GM12878 (cell line): ENCODE data around the gene CCDC97. TPM values are rescaled to one million over a fixed set of nuclear protein-coding genes. Genes with fewer than 3 reads are reported as not detected.

ENCODE experiments used
- ATAC-seq: fragments of 200-7000 bp; cut with Tn5 transposase; 3 replicates; pipeline ENCODE4 v1.9.1; 2020; ENCODE audit warnings: mild to moderate bottlenecking, moderate library complexity
- BruUV-seq: library from RNA; stranded (reverse); fragments of 400-500 nt; replicated peaks from 2 replicates; lab custom pipeline; 2021; lab: Mats Ljungman, UMichigan
- CTCF ChIA-PET: fragments of 300-600 bp; sonication (Branson Sonifier 250); formaldehyde crosslinking; extraction: SDS; loops from one replicate; lab custom pipeline; 2021; ENCODE audit warnings: inconsistent platforms; lab: Yijun Ruan, JAX
- POLR2A ChIA-PET: fragments of 350-600 bp; formaldehyde crosslinking; extraction: SDS; loops from one replicate; lab custom pipeline; 2021; ENCODE audit warnings: inconsistent platforms; lab: Charles Lee
- RAD21 ChIA-PET: fragments of 300-600 bp; sonication (Branson Sonifier 250); formaldehyde crosslinking; loops from one replicate; lab custom pipeline; 2023; ENCODE audit warnings: antibody characterized with exemption; ENCODE audit not compliant: unreplicated experiment; lab: Charles Lee
- SMC1A ChIA-PET: fragments of 300-600 bp; sonication (Branson Sonifier 250); formaldehyde crosslinking; loops from one replicate; lab custom pipeline; 2023; ENCODE audit not compliant: unreplicated experiment, uncharacterized antibody; lab: Charles Lee
- DNase-seq: peaks from one replicate; pipeline ENCODE4 v3.0.0-alpha.2; 2011; ENCODE audit warnings: low read depth, low spot score
- FAIRE-seq: peaks from 3 replicates; lab custom pipeline; 2011; peaks lifted over from hg19 to GRCh38; lab: Jason Lieb, UNC
- H2AFZ ChIP-seq: 2 replicates; pipeline ENCODE4 v1.6.0; 2011; ENCODE audit warnings: low read depth, low read length, control low read depth; ENCODE audit not compliant: control insufficient read depth
- H3K27ac ChIP-seq: 2 replicates; pipeline ENCODE4 v1.5.1; 2011; ENCODE audit warnings: control low read depth; ENCODE audit not compliant: control insufficient read depth, insufficient read depth
- H3K27me3 ChIP-seq, 2 experiments: replicated peaks in 1 of 2; 2 replicates each; pipeline versions ENCODE4 v1.6.0 to v1.6.1; 2011; ENCODE audit warnings: low read length in 1 of 2; ENCODE audit not compliant: control insufficient read depth in 2 of 2, insufficient read depth in 2 of 2
- H3K36me3 ChIP-seq, 2 experiments: 2 replicates each; pipeline ENCODE4 v1.5.1; 2011; ENCODE audit warnings: low read length in 1 of 2; ENCODE audit not compliant: control insufficient read depth in 2 of 2, insufficient read depth in 2 of 2
- H3K4me1 ChIP-seq: 2 replicates; pipeline ENCODE4 v1.6.1; 2011; ENCODE audit warnings: mild to moderate bottlenecking, low read length, moderate library complexity, mixed read lengths; ENCODE audit not compliant: control insufficient read depth, insufficient read depth
- H3K4me2 ChIP-seq: 2 replicates; pipeline ENCODE4 v1.6.0; 2011; ENCODE audit warnings: control low read depth; ENCODE audit not compliant: control insufficient read depth, insufficient read depth
- H3K4me3 ChIP-seq: fragments of 200-600 bp; sonication (generic); 2 replicates; pipeline ENCODE4 v1.5.1; 2016
- H3K79me2 ChIP-seq: 2 replicates; pipeline ENCODE4 v1.6.0; 2011; ENCODE audit warnings: low read length; ENCODE audit not compliant: control insufficient read depth, insufficient read depth
- H3K9ac ChIP-seq: 2 replicates; pipeline ENCODE4 v1.8.0; 2011; ENCODE audit warnings: low read length, control low read depth, mixed read lengths; ENCODE audit not compliant: control insufficient read depth, insufficient read depth
- H3K9me3 ChIP-seq: replicated peaks from 3 replicates; pipeline ENCODE4 v1.5.1; 2011; ENCODE audit warnings: mild to moderate bottlenecking, low read length; ENCODE audit not compliant: control insufficient read depth, insufficient read depth
- H4K20me1 ChIP-seq: 2 replicates; pipeline ENCODE4 v1.6.0; 2011; ENCODE audit not compliant: control insufficient read depth, insufficient read depth
- BCL11A ChIP-seq: IDR thresholded peaks from 2 replicates; pipeline ENCODE4 v1.6.1; 2011; ENCODE audit warnings: low read depth, low read length
- FOS ChIP-seq: IDR thresholded peaks from 3 replicates; pipeline ENCODE4 v1.6.1; 2011; ENCODE audit warnings: borderline replicate concordance; ENCODE audit not compliant: insufficient read length; ENCODE audit errors: extremely low read depth
- HCFC1 ChIP-seq: fragments of 150-350 bp; IDR thresholded peaks from 2 replicates; pipeline ENCODE4 v1.6.1; 2014; ENCODE audit warnings: low read length
- KAT2A ChIP-seq: conservative IDR thresholded peaks from 2 replicates; pipeline ENCODE4 v1.6.1; 2011; ENCODE audit warnings: low read depth, low read length; ENCODE audit not compliant: control insufficient read depth
- LARP7 ChIP-seq: fragments of 450-650 bp; IDR thresholded peaks from 2 replicates; pipeline ENCODE4 v1.6.1; 2017; ENCODE audit warnings: mild to moderate bottlenecking
- MXI1 ChIP-seq: fragments of 150-350 bp; IDR thresholded peaks from 2 replicates; pipeline ENCODE4 v1.6.1; 2011; ENCODE audit warnings: low read depth, mild to moderate bottlenecking, inconsistent platforms, low read length, improper control_type of control experiment
- RAD21 ChIP-seq: IDR thresholded peaks from 2 replicates; pipeline ENCODE4 v1.6.1; 2011; ENCODE audit warnings: mild to moderate bottlenecking, low read depth, low read length, moderate library complexity; ENCODE audit not compliant: insufficient read depth
- SREBF1 ChIP-seq: IDR thresholded peaks from 2 replicates; pipeline ENCODE4 v1.6.1; 2012; ENCODE audit warnings: mild to moderate bottlenecking, low read length
- SUZ12 ChIP-seq: fragments of 200-600 bp; sonication (generic); IDR thresholded peaks from one replicate; pipeline ENCODE4 v1.6.1; 2018; ENCODE audit warnings: antibody characterized with exemption, mild to moderate bottlenecking; ENCODE audit not compliant: unreplicated experiment
- WGBS: methylation state at CpG from one replicate; pipeline ENCODE4 v1.1.6; 2016; ENCODE audit warnings: low lambda C conversion rate; ENCODE audit not compliant: insufficient replicate concordance, insufficient coverage; ENCODE audit errors: missing lambda C conversion rate; 5-methylcytosine and 5-hydroxymethylcytosine counted together
- in situ Hi-C: fragments of 300-500 bp; cut with MboI; formaldehyde crosslinking; loops from 9 replicates; pipeline ENCODE4 v1.14.3; 2018; ENCODE audit warnings: mixed read lengths
- intact Hi-C: fragments of 100-400 bp; cut with micrococcal nuclease; formaldehyde crosslinking; loops from one replicate; pipeline ENCODE4 v1.14.2; 2022; ENCODE audit not compliant: unreplicated experiment
- polyA plus RNA-seq, 11 experiments: library from polyadenylated mRNA; depleted of rRNA in 4 of 11; unstranded in 6 of 11; stranded (reverse) in 5 of 11; fragments of >200 nt; fragmentation: Nextera tagmentation in 4 of 11; fragmentation: Illumina TruSeq in 1 of 11; extraction: Ambion mirVana in 4 of 11; extraction: Trizol in 1 of 11; gene quantifications; 1 replicate in 1 of 11; 2 replicates in 10 of 11; pipeline versions ENCODE4 v1.2.1 to v1.2.3, GENCODE V29; 2011 to 2016; ENCODE audit warnings: inconsistent platforms in 2 of 11, missing spikeins in 2 of 11, low read depth in 1 of 11
- total RNA-seq, 4 experiments: library from RNA; depleted of rRNA in 3 of 4; stranded (reverse); fragments of >200 nt in 3 of 4; fragmentation: Illumina TruSeq in 1 of 4; extraction: Trizol in 1 of 4; gene quantifications; 2 replicates each; pipeline versions ENCODE4 v1.2.1 to v1.2.3, GENCODE V29; 2013 to 2021
- TF ChIP-seq, protein P1 (sequence below): fragments of 450-650 bp; formaldehyde crosslinking; IDR thresholded peaks from 2 replicates; pipeline ENCODE4 v1.4.0; 2020; ENCODE audit warnings: mild to moderate bottlenecking, moderate library complexity
- TF ChIP-seq, protein P2 (sequence below): IDR thresholded peaks from 2 replicates; pipeline ENCODE4 v1.6.1; 2011; ENCODE audit warnings: low read depth, low read length, improper control_type of control experiment, borderline replicate concordance

Gene CCDC97
- total and polyA plus RNA-seq, 10 of the 15 experiments (the other 5 are each of a cell fraction or from before 2014, with no cell fraction given) = 1.8 to 34.1 (median 18.8) TPM

DNA sequence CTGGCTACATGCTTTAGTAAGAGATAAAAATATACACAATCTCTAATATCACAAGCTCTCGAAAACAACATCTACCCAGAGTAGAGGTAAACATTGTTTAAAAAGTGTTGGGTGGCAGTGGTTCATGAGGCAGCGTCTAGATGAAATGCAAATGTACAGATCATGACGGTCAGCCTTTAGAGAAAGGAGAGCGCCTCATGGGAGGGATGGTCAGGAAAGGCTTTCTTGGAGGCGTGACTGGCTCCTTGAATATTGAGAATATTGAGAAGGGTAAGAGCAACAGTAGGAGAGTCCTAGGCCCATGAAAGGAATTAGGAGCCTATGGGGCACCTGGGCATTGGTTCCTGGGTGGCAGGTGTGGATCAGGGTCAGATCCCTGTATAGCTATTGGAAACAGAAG is 35.2 kb upstream of the CCDC97 start:
- TF ChIP-seq HCFC1 (no peak), SREBF1 (no peak), MXI1 (no peak), BCL11A (no peak), RAD21 (no peak), SUZ12 (no peak), KAT2A (no peak), LARP7 (no peak), FOS (no peak)
- TF ChIP-seq, protein P1, sequence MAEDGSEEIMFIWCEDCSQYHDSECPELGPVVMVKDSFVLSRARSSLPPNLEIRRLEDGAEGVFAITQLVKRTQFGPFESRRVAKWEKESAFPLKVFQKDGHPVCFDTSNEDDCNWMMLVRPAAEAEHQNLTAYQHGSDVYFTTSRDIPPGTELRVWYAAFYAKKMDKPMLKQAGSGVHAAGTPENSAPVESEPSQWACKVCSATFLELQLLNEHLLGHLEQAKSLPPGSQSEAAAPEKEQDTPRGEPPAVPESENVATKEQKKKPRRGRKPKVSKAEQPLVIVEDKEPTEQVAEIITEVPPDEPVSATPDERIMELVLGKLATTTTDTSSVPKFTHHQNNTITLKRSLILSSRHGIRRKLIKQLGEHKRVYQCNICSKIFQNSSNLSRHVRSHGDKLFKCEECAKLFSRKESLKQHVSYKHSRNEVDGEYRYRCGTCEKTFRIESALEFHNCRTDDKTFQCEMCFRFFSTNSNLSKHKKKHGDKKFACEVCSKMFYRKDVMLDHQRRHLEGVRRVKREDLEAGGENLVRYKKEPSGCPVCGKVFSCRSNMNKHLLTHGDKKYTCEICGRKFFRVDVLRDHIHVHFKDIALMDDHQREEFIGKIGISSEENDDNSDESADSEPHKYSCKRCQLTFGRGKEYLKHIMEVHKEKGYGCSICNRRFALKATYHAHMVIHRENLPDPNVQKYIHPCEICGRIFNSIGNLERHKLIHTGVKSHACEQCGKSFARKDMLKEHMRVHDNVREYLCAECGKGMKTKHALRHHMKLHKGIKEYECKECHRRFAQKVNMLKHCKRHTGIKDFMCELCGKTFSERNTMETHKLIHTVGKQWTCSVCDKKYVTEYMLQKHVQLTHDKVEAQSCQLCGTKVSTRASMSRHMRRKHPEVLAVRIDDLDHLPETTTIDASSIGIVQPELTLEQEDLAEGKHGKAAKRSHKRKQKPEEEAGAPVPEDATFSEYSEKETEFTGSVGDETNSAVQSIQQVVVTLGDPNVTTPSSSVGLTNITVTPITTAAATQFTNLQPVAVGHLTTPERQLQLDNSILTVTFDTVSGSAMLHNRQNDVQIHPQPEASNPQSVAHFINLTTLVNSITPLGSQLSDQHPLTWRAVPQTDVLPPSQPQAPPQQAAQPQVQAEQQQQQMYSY (CRISPR knock-in tag) = no peak
- TF ChIP-seq, protein P2, sequence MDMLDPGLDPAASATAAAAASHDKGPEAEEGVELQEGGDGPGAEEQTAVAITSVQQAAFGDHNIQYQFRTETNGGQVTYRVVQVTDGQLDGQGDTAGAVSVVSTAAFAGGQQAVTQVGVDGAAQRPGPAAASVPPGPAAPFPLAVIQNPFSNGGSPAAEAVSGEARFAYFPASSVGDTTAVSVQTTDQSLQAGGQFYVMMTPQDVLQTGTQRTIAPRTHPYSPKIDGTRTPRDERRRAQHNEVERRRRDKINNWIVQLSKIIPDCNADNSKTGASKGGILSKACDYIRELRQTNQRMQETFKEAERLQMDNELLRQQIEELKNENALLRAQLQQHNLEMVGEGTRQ = no peak
- Histone ChIP-seq H3K4me1 (no peaks in the 10 kb centered on the region), H3K4me3 (no peak overlapping the region), H3K9ac (no peak overlapping the region), H3K9me3 (no peaks in the 10 kb centered on the region), H4K20me1 (no peaks in the 10 kb centered on the region), H3K4me2 (no peak overlapping the region), H3K36me3 (peaks cover 52 to 69% of the 10 kb centered on the region in 2 experiments), H3K79me2 (peaks cover 4% of the 10 kb centered on the region), H3K27ac (no peak overlapping the region), H3K27me3 (no peaks in the 10 kb centered on the region), H2AFZ (no peak overlapping the region)
- intact Hi-C loops (no loop called here), in situ Hi-C loops (no loop called here)
- ChIA-PET SMC1A (no interaction called here), POLR2A (no interaction called here), CTCF (interaction anchor here (1.3 kb wide), 1 partner anchor 34 kb away, joined by 3 read pairs; no protein-coding TSS in a partner anchor), RAD21 (no interaction called here)
- DNase-seq (no peak), ATAC-seq (no peak), FAIRE-seq (no peak)
- no TSS peak for BruUV-seq
- WGBS = 73% methylated on average over 5 of the region's 5 CpGs
